Measurements from ENCODE around the gene ARMC2.
A peak's percentile ranks its signal among the peaks of the same experiment; 100 is the strongest.

ARMC2 gene

GRCh38 chr6:108988296-108988695 is 140.1 kb downstream of the ARMC2 start:
- no peak for DNase-seq (ENCODE audit: low read depth in 2 of 2)

GRCh38 chr6:108988765-108989164 is 140.5 kb downstream of the ARMC2 start:
- DNase-seq (ENCODE audit: low read depth in 2 of 2), result no peak

GRCh38 chr6:108989700-108990099 is 141.5 kb downstream of the ARMC2 start:
- DNase-seq (ENCODE audit: low read depth in 2 of 2), result no peak

- no peak for DNase-seq (ENCODE audit: low read depth in 2 of 2)
These were observed 145.7 kb downstream of the ARMC2 start for GRCh38 chr6:108993876-108994275.

GRCh38 chr6:108995296-108995695 is 147.1 kb downstream of the ARMC2 start:
- DNase-seq (ENCODE audit: low read depth in 2 of 2), result no peak

- DNase-seq (ENCODE audit: low read depth in 2 of 2), result no peak
These were observed 148.0 kb downstream of the ARMC2 start for GRCh38 chr6:108996208-108996607.

- no peak for DNase-seq (ENCODE audit: low read depth in 2 of 2)
These were observed 150.3 kb downstream of the ARMC2 start for GRCh38 chr6:108998485-108998884.

- DNase-seq (ENCODE audit: low read depth in 2 of 2), result no peak
These were observed 151.2 kb downstream of the ARMC2 start for GRCh38 chr6:108999428-108999827.

- DNase-seq (ENCODE audit: low read depth in 2 of 2), result no peak
These were observed 152.1 kb downstream of the ARMC2 start for GRCh38 chr6:109000289-109000688.

GRCh38 chr6:109001291-109001894 is 153.2 kb downstream of the ARMC2 start:
- DNase-seq (ENCODE audit: low read depth in 2 of 2), result no peak

GRCh38 chr6:109002051-109002697 is 154.0 kb downstream of the ARMC2 start:
- DNase-seq (ENCODE audit: low read depth in 2 of 2), result no peak

GRCh38 chr6:109002882-109003281 is 154.7 kb downstream of the ARMC2 start:
- DNase-seq (ENCODE audit: low read depth in 2 of 2), result no peak

GRCh38 chr6:109006818-109007217 is 158.6 kb downstream of the ARMC2 start:
- no peak for DNase-seq (ENCODE audit: low read depth in 2 of 2)

GRCh38 chr6:109007521-109007920 is 159.3 kb downstream of the ARMC2 start:
- no peak for DNase-seq (ENCODE audit: low read depth in 2 of 2)

GRCh38 chr6:109008054-109008453 is 159.8 kb downstream of the ARMC2 start:
- DNase-seq (ENCODE audit: low read depth in 2 of 2), result no peak

GRCh38 chr6:109008537-109009235 is 160.5 kb downstream of the ARMC2 start:
- DNase-seq (ENCODE audit: low read depth in 2 of 2), result peak in 1 of 2 donors; percentile 4

- DNase-seq (ENCODE audit: low read depth in 2 of 2), result peak; percentile 88 to 89
These were observed 161.2 kb downstream of the ARMC2 start for GRCh38 chr6:109009236-109009961.

GRCh38 chr6:109009962-109010704 is 161.9 kb downstream of the ARMC2 start:
- DNase-seq (ENCODE audit: low read depth in 2 of 2), result no peak

- DNase-seq (ENCODE audit: low read depth in 2 of 2), result no peak
These were observed 162.5 kb downstream of the ARMC2 start for GRCh38 chr6:109010705-109011102.

GRCh38 chr6:109013656-109014305 is 165.6 kb downstream of the ARMC2 start:
- DNase-seq (ENCODE audit: low read depth in 2 of 2), result no peak

GRCh38 chr6:109014606-109015005 is 166.4 kb downstream of the ARMC2 start:
- DNase-seq (ENCODE audit: low read depth in 2 of 2), result no peak

Data from stimulated activated CD4-positive, alpha-beta T cell treated with anti-CD3 and anti-CD28 coated beads, Interleukin-4, amount 100 ng/mL, for 48 hours (primary cell).